Stimulated activated CD8-positive, alpha-beta memory T cell treated with anti-CD3 and anti-CD28 coated beads, Interleukin-4, amount 100 ng/mL, for 48 hours (primary cell): ENCODE data around the gene MTA3.
"Not testable (repeated sequence)": the region's sequence is repeated elsewhere in the genome, so short reads cannot be mapped to it uniquely, and the experiment has no call there.

Experiments
- DNase-seq: peaks from one replicate; pipeline ENCODE4 v3.0.0-alpha.2; 2020

MTA3 gene

GRCh38 chr2:42568401-42569115, at the start of gene MTA3:
MTA3 (plus strand) TSS chr2:42568632; CDS start chr2:42568746, 114 bp downstream.
- DNase-seq, result peak; percentile 74

DNA sequence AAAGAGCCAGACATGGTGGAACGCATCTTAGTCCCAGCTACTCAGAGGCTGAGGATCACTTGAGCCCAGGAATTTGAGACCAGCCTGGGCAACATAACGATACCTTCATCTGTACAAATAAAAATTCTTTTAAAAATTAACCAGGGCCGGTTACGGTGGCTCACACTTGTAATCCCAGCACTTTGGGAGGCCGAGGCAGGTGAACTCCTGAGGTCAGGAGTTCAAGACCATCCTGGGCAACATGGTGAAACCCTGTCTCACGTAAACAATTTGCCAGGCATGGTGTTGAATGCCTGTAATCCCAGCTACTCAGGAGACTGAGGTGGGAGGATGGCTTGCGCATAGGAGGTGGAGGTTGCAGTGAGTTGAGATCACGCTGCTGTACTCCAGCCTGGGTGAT, 48.8 kb upstream of the MTA3 start:
- DNase-seq, result no peak

- DNase-seq, result no peak
Measured at GRCh38 chr2:42522035-42522434, 46.4 kb upstream of the MTA3 start.

GRCh38 chr2:42523341-42523740, 45.1 kb upstream of the MTA3 start:
- DNase-seq, result no peak

- no peak for DNase-seq
Measured at GRCh38 chr2:42532397-42532796, 36.0 kb upstream of the MTA3 start.

DNA sequence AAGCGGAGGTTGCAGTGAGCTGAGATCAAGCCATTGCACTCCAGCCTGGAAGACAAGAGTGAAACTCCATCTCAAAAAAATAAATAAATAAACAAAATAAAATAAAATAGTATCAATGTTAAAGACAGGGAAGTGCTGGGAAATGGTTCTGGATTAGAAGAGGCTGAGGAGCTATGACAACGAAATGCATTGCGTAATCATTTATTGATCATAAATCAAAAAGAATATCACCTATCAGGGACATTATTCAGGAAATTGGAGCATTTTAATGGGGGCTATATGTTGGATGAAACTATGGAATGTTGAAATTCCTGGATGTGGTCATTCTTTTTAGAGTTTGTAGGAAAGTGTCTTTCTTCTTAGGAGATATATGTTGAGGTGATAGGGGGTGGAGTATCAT, 30.9 kb upstream of the MTA3 start:
- DNase-seq, result no peak

GRCh38 chr2:42542871-42543270, 25.6 kb upstream of the MTA3 start:
- DNase-seq, result no peak

DNA sequence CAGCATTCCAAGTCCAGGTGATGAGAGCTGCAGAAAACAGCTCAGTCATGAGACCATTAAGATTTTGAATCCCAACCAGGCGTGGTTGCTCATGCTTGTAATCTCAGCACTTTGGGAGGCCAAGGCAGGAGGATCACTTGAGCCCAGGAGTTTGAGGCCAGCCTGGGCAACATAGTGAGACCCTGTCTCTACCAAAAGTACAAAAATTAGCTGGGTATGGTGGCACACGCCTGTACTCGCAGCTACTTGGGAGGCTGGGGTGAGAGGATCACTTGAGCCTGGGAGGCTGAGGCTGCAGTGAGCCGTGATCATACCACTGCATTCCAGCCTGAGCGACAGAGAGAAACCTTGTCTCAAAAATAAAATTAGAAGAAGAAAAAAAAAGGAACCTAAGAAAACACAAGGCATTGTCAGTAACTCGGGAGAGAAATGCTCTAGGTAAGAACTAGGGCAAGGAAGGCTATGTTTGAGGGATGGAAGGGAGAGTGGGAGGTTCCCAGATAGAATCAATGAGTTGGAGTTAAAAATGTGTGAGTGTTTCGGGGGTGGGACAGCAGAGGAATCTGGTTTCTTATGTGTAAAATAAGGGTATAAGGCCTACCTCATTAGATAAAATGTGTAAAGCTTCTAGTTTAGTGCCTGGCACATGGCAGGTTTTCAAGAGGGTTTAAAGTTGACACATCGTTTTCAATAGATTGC, 23.3 kb upstream of the MTA3 start:
- DNase-seq, result no peak

GRCh38 chr2:42545841-42546390, 22.5 kb upstream of the MTA3 start:
- no peak for DNase-seq

- DNase-seq, result no peak
Measured at GRCh38 chr2:42547014-42547413, 21.4 kb upstream of the MTA3 start.

GRCh38 chr2:42547446-42548295, 20.8 kb upstream of the MTA3 start:
- no peak for DNase-seq

DNA sequence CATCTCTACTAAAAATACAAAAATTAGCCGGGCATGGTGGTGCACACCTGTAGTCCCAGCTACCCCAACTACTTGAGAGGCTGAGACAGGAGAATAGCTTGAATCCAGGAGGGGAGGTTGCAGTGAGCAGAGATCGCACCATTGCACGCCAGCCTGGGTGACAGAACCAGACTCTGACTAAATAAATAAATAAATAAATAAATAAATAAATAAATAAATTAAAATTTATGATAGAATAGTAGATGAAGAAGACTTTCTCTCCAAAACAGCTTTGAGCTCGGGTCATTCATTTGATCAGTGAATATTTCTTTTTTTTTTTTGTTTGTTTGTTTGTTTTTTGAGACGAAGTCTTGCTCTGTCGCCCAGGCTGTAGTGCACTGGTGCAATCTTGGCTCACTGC, 17.6 kb upstream of the MTA3 start:
- DNase-seq, result no peak

DNA sequence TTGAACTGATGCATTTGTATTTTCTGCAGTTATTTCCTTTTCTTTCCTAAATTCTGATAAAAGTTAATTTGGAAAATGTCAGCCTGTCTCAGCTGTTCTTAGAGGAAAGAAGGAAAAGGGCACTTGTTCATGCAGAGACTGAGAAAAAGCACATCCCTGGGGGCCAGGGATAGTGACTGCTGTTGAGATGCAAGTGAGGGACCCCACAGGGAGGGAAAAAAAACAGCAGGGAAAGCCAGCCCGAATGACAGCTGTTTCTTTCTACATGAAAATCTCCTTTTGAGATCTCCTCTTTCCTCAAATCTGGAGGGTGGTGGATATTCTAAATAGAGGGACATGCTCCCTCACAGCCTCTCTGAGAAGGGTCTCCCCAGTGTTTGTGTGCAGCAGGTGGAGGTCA, 14.0 kb upstream of the MTA3 start:
- DNase-seq, result no peak

DNA sequence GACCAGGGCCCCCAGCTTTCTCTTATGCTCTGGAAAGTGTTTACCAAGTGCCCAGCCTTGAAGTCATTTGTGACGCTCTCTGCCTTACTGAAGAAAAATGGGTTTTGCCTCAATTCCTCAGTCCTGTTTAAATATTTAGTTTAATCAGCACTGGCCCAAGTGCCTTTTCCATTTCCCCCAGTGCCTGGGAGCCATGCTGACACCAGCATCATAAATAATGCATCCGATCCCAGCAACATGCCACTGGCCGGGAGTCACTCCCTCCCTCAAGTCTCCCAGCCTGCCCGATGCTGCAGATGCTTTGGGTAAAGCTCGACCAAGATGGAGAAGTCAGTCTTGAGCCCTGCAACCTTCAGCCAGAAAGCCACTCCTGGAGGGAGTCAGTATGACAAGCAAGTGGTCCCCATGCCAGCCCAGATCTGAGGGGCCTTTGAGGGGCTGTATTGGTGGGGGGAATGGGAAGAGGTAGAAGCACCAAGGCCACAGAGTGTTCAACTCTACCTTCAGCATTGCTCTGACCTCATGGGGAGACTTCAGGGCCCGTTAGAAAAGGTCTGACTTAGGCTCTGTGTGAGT, 12.0 kb upstream of the MTA3 start:
- no peak for DNase-seq

DNA sequence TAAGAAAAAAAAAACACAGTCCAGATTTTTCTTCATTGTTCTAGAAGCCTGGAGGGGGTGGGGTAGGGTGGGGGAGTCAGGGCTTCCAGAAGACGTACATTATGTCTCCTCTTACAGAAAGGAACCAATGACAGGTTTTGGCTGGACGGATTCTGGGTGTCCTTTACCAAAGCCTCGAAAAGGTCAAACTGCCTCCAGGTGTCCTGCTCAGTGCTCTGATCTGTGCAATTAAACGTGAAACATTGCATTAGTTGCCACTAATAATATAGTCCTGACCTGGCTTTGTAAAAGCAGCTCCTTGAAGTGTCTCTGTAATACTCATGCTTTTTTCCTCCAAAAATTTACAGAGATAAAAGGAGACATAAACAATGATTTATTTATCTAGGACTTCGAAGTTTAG, 11.1 kb upstream of the MTA3 start:
- no peak for DNase-seq

DNA sequence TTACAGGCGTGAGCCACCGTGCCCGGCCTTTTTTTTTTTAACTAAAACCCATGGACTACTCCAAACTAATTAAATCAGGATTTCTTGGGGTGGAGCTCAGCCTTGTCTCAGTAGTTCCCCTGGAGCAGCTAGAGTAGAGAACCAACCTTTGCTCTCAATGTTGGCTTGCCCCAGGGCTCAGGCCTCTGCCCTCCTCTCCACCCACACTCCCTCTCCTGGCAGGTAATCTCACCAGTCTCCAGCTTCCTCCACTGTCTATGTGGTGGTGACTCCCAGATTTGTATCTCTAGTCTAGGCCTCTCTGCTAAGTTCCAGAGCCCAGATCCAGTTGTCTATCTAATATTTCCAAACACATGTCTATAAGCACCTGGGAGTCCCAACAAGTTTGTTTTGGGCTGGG, 9.6 kb upstream of the MTA3 start:
- DNase-seq, result no peak

- DNase-seq, result not testable (repeated sequence)
Measured at GRCh38 chr2:42560133-42560532, 8.3 kb upstream of the MTA3 start.

- DNase-seq, result no peak
Measured at GRCh38 chr2:42560899-42561298, 7.5 kb upstream of the MTA3 start.

DNA sequence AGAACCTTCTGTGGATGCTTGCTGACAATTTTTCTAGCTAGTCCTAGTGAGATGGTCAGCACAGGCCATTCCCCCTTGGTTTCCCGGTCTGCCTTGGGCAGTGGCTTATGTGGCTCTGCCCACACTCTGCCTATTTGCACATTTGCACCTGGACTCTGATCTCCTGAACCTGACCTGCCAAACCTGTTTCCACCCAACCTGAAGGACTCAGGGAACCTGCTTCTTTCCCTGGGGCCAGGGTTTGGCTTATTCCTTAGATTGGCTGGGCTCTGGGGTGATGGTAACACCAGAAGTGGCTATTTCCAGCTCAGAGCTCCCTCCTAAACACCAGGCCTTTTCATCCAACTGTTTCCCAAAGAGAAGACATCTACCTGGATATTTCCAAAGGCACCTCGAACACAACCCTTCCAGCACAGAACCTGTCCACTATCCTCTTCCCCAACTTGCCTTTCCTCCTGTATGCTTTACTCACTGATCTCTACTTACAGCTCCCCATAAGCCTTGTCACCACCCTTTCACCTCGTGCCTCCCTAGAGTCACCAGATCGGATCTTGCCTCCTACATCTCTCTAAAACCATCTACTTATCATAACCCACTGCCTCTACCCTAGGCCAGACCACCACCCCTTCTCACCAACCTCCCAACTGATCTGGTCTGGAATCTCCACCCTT, 5.8 kb upstream of the MTA3 start:
- no peak for DNase-seq

DNA sequence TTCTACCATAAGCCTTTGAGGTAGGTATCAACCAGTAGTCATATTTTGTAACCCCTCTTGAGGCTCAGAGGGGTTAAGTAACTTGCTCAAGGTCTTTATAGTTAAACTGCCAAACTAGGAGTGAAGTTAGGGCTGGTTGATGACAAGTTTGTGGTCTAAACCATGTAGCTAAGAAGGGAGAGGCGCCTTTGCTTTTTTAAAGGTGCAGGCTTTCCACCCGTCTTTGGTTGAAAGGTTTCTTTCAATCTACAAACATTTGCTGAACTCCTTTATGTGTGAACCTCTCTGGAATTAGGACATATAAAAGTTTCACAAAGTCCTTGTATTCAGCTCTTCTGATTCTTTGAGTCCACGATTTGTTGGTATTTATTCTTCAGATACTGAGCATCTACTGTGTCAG, 2.4 kb upstream of the MTA3 start:
- no peak for DNase-seq

DNA sequence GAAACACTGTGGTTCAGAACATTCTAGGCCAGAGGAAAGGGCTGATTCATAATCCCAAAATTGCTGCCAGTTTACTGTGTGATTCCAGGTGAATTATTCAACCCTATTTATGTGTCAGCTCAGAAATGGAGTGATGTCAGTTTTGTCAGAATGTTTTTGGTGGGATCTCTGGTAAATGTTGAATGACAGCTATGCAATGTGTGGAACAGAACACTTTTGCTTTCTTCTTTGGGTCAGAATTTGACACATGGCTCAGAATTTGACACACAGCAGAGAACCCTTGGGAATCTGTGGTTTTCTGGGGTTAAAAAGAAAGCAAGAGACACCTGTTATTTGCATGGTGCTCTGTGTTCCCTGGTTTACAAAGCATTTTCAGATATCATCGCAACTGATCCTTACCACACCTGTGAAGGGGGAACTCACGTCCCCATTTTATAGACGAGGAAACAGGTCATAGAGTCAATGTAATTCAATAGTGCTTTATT, 1.6 kb upstream of the MTA3 start:
- DNase-seq, result no peak

DNA sequence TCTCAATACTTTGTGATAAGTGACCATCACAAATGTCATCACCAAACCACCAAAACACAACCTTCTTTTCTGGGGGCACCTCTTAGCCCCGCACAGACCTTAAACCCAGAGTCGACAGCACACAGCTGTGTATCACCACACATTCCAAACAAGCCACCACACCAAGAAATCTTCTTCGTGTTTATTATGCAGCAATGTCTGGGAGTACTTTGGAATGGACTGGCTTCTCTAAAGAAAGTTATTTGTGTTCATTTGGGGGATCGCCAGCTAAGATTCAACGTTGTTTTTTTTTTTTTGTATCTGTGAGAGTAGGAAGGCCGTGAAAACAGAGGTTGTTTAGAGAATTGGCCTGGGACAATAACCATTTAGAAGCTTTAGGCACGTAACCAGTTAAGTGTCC, 1.1 kb upstream of the MTA3 start:
- no peak for DNase-seq
